ENCODE measurements around the gene SLC18A2. TPM values are rescaled to one million over a fixed set of nuclear protein-coding genes. Genes with fewer than 3 reads are reported as not detected.

The SLC18A2 gene
- total RNA-seq, 1 donor from 2014 or later, result 0.88 TPM

GRCh38 chr10:117306674-117307073 is 65.8 kb downstream of the SLC18A2 start:
- Histone ChIP-seq H3K4me3 (no peak overlapping the region), H3K4me1 (no peaks in the 10 kb centered on the region), H2AFZ (replicated peaks) (no peak overlapping the region), H3K9ac (no peak overlapping the region), H3K4me2 (no peak overlapping the region), H3F3A (ENCODE audit: low read depth) (no peaks in the 10 kb centered on the region), H4K20me1 (ENCODE audit: low read depth) (no peaks in the 10 kb centered on the region), H3K36me3 (no peaks in the 10 kb centered on the region), H3K27me3 (no peaks in the 10 kb centered on the region), H3K9me3 (ENCODE audit: low read depth) (no peaks in the 10 kb centered on the region), H3K79me2 (ENCODE audit: low read depth) (no peaks in the 10 kb centered on the region), H3K27ac (no peak overlapping the region)
- H3K4me3 Mint-ChIP-seq, result no peak overlapping the region
- no peak overlapping the region for H3K27ac Mint-ChIP-seq
- H3K36me3 Mint-ChIP-seq, result peaks cover 27% of the 10 kb centered on the region
- H3K27me3 Mint-ChIP-seq (ENCODE audit: insufficient read depth, low read depth), result no peaks in the 10 kb centered on the region
- no peak for TF ChIP-seq EZH2phosphoT487 (IDR thresholded peaks at IDR 0.05)
- TF ChIP-seq EZH2 (IDR thresholded peaks at IDR 0.05), result no peak
- TF ChIP-seq CTCF (IDR thresholded peaks at IDR 0.05), result no peak
- DNase-seq (ENCODE audit: low spot score), result no peak
- no peaks in the 10 kb centered on the region for H3K4me1 Mint-ChIP-seq
- peaks cover 24% of the 10 kb centered on the region for H3K9me3 Mint-ChIP-seq

GRCh38 chr10:117311261-117311660 is 70.3 kb downstream of the SLC18A2 start:
- no peaks in the 10 kb centered on the region for H3K79me2 ChIP-seq (ENCODE audit: low read depth)
- TF ChIP-seq CTCF (IDR thresholded peaks at IDR 0.05) (no peak), EZH2phosphoT487 (IDR thresholded peaks at IDR 0.05) (no peak), EZH2 (IDR thresholded peaks at IDR 0.05) (no peak)
- H4K20me1 ChIP-seq (ENCODE audit: low read depth), result no peaks in the 10 kb centered on the region
- H3K36me3 ChIP-seq, result no peaks in the 10 kb centered on the region
- H2AFZ ChIP-seq (replicated peaks), result no peak overlapping the region
- H3K36me3 Mint-ChIP-seq, result peaks cover 12% of the 10 kb centered on the region
- no peak overlapping the region for H3K9ac ChIP-seq
- no peak overlapping the region for H3K4me3 ChIP-seq
- no peaks in the 10 kb centered on the region for H3K9me3 Mint-ChIP-seq
- no peaks in the 10 kb centered on the region for H3K4me1 ChIP-seq
- H3F3A ChIP-seq (ENCODE audit: low read depth), result no peaks in the 10 kb centered on the region
- H3K9me3 ChIP-seq (ENCODE audit: low read depth), result no peaks in the 10 kb centered on the region
- H3K4me2 ChIP-seq, result no peak overlapping the region
- no peaks in the 10 kb centered on the region for H3K27me3 Mint-ChIP-seq (ENCODE audit: insufficient read depth, low read depth)
- DNase-seq (ENCODE audit: low spot score), result no peak
- H3K27me3 ChIP-seq, result no peaks in the 10 kb centered on the region
- no peak overlapping the region for H3K27ac ChIP-seq
- no peaks in the 10 kb centered on the region for H3K4me1 Mint-ChIP-seq
- no peak overlapping the region for H3K4me3 Mint-ChIP-seq
- no peak overlapping the region for H3K27ac Mint-ChIP-seq

- Mint-ChIP-seq H3K4me1 (no peaks in the 10 kb centered on the region), H3K36me3 (peaks cover 12% of the 10 kb centered on the region), H3K4me3 (no peak overlapping the region), H3K27me3 (ENCODE audit: insufficient read depth, low read depth) (no peaks in the 10 kb centered on the region), H3K27ac (no peak overlapping the region), H3K9me3 (no peaks in the 10 kb centered on the region)
- H3K27ac ChIP-seq, result no peak overlapping the region
- no peak for DNase-seq (ENCODE audit: low spot score)
- H3K36me3 ChIP-seq, result no peaks in the 10 kb centered on the region
- H3K9ac ChIP-seq, result no peak overlapping the region
- H3K79me2 ChIP-seq (ENCODE audit: low read depth), result no peaks in the 10 kb centered on the region
- H3K27me3 ChIP-seq, result no peaks in the 10 kb centered on the region
- no peak overlapping the region for H2AFZ ChIP-seq (replicated peaks)
- no peaks in the 10 kb centered on the region for H3K4me1 ChIP-seq
- TF ChIP-seq EZH2phosphoT487 (IDR thresholded peaks at IDR 0.05) (no peak), CTCF (IDR thresholded peaks at IDR 0.05) (no peak), EZH2 (IDR thresholded peaks at IDR 0.05) (no peak)
- H3F3A ChIP-seq (ENCODE audit: low read depth), result no peaks in the 10 kb centered on the region
- no peak overlapping the region for H3K4me3 ChIP-seq
- H3K9me3 ChIP-seq (ENCODE audit: low read depth), result no peaks in the 10 kb centered on the region
- no peaks in the 10 kb centered on the region for H4K20me1 ChIP-seq (ENCODE audit: low read depth)
- H3K4me2 ChIP-seq, result no peak overlapping the region
Measured at GRCh38 chr10:117312430-117312829, 71.5 kb downstream of the SLC18A2 start.
